ENCODE results near the gene CBX3.

DNA sequence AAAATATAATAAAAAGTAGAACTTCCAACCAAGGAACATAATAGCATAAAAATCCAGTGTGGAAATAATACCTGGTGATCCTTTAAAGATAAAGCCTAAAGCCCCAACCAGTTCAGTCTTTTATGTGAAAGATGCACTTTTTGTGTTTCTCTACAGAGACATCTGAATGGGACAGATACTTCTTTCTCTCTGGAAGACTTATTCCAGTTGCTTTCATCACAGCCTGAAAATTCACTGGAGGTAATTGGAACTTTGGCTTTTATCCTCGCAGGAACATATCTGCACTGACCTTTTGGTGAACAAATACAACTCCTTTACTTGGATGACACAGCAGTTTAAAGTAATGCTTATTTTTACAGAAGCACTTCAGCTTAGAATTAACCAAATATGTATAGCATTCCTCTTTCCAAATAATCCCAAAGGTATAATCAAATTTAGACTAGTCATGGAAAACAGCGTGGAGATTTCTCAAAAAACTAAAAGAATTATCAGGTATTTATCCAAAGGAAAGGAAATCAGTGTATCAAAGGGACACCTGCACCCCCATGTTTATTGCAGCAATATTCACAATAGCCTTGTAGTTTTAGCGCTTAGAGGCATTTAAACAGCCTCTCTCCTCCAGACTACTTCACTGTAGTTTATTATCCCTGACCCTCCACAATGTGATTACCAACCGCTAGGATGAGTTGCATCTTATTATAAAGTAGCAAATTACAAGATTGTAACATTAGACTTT, 17.8 kb upstream of the CBX3 start:
- TF ChIP-seq, protein P1, sequence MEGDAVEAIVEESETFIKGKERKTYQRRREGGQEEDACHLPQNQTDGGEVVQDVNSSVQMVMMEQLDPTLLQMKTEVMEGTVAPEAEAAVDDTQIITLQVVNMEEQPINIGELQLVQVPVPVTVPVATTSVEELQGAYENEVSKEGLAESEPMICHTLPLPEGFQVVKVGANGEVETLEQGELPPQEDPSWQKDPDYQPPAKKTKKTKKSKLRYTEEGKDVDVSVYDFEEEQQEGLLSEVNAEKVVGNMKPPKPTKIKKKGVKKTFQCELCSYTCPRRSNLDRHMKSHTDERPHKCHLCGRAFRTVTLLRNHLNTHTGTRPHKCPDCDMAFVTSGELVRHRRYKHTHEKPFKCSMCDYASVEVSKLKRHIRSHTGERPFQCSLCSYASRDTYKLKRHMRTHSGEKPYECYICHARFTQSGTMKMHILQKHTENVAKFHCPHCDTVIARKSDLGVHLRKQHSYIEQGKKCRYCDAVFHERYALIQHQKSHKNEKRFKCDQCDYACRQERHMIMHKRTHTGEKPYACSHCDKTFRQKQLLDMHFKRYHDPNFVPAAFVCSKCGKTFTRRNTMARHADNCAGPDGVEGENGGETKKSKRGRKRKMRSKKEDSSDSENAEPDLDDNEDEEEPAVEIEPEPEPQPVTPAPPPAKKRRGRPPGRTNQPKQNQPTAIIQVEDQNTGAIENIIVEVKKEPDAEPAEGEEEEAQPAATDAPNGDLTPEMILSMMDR (IDR thresholded peaks at IDR 0.05; ENCODE audit: control extremely low read depth in 1 of 3, insufficient read depth in 1 of 3, low read depth in 1 of 3, low read length in 3 of 3), result no peak
- TF ChIP-seq SIN3A (conservative IDR thresholded peaks at IDR 0.05 in 1 of 2, IDR thresholded peaks at IDR 0.05 in 1 of 2; ENCODE audit: low read depth in 1 of 2, low read length in 2 of 2), result no peak
- no peak for TF ChIP-seq JUND (IDR thresholded peaks at IDR 0.05; ENCODE audit: low read length)
- TF ChIP-seq, protein P2, sequence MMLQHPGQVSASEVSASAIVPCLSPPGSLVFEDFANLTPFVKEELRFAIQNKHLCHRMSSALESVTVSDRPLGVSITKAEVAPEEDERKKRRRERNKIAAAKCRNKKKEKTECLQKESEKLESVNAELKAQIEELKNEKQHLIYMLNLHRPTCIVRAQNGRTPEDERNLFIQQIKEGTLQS (IDR thresholded peaks at IDR 0.05; ENCODE audit: insufficient read depth, low read depth, low read length), result no peak
- no peak for TF ChIP-seq POLR2AphosphoS5 (IDR thresholded peaks at IDR 0.05; ENCODE audit: low read depth, low read length)
- peak in 1 of 2 experiments; percentile 13; a peak in 2 of 3 replicates for TF ChIP-seq POLR2A (IDR thresholded peaks at IDR 0.05; ENCODE audit: control extremely low read depth in 1 of 2, low read depth in 2 of 2, low read length in 2 of 2)
- TF ChIP-seq BRCA1 (IDR thresholded peaks at IDR 0.05; ENCODE audit: low read depth, low read length), result no peak
- no peak for TF ChIP-seq SP1 (IDR thresholded peaks at IDR 0.05; ENCODE audit: low read depth, low read length)
- no peak for TF ChIP-seq RXRA (IDR thresholded peaks at IDR 0.05; ENCODE audit: insufficient read depth, low read depth, low read length)
- no peak for TF ChIP-seq YY1 (IDR thresholded peaks at IDR 0.05; ENCODE audit: low read depth, low read length)
- TF ChIP-seq EZH2 (IDR thresholded peaks at IDR 0.05; ENCODE audit: low read depth, low read length, severe bottlenecking), result no peak
- no peak for TF ChIP-seq TAF1 (IDR thresholded peaks at IDR 0.05; ENCODE audit: low read depth, low read length)
- TF ChIP-seq CREB1 (IDR thresholded peaks at IDR 0.05), result no peak

Measured in H1 (cell line).